Spinal cord (tissue), 10 donors: ENCODE measurements around the gene ATP2A3. TPM values are rescaled to one million over a fixed set of nuclear protein-coding genes. Genes with fewer than 3 reads are reported as not detected.

Source experiments
- DNase-seq, 6 donors: peaks; one replicate each; pipeline versions ENCODE4 v3.0.0 to v3.0.0-alpha.2; 2013 to 2015; ENCODE audit warnings: low spot score in 6 of 6, low read depth in 4 of 6
- H3K27ac ChIP-seq: one replicate; pipeline ENCODE4 v1.5.1; 2013; ENCODE audit warnings: low read depth, low read length, control low read depth
- H3K27me3 ChIP-seq: one replicate; pipeline ENCODE4 v1.6.1; 2013; ENCODE audit warnings: low read length; ENCODE audit not compliant: control insufficient read depth, insufficient read depth
- H3K36me3 ChIP-seq: one replicate; pipeline ENCODE4 v1.6.1; 2013; ENCODE audit warnings: low read length; ENCODE audit not compliant: control insufficient read depth, insufficient read depth
- H3K4me1 ChIP-seq: one replicate; pipeline ENCODE4 v1.6.1; 2013; ENCODE audit warnings: low read length; ENCODE audit not compliant: control insufficient read depth, insufficient read depth
- H3K4me3 ChIP-seq: one replicate; pipeline ENCODE4 v1.5.1; 2013; ENCODE audit warnings: low read depth, low read length, control low read depth
- H3K9me3 ChIP-seq: one replicate; pipeline ENCODE4 v1.6.1; 2013; ENCODE audit warnings: low read length; ENCODE audit not compliant: control insufficient read depth, insufficient read depth
- WGBS: methylation state at CpG from one replicate; pipeline ENCODE4 v1.1.5; 2013; ENCODE audit warnings: missing lambda C conversion rate; ENCODE audit not compliant: insufficient coverage; 5-methylcytosine and 5-hydroxymethylcytosine counted together
- long read RNA-seq, 4 donors: transcript quantifications; one replicate each; lab custom pipeline, GENCODE V29; 2026
- polyA plus RNA-seq, 2 donors: library from polyadenylated mRNA; unstranded; fragments of 120-200 nt; gene quantifications; one replicate each; pipeline ENCODE4 v1.2.1, GENCODE V29; 2013; ENCODE audit not compliant: insufficient read length in 2 of 2
- total RNA-seq, 2 donors: library from RNA; depleted of rRNA in 1 of 2; stranded (reverse); fragments of 120-200 nt in 1 of 2; fragments of >200 nt in 1 of 2; gene quantifications; one replicate each; pipeline versions ENCODE4 v1.2.3 to v1.2.4, GENCODE V29; 2013 to 2014
- donor health status: healthy.

The ATP2A3 gene
- total RNA-seq (1 to 10 TPM; 4.0 TPM), polyA plus RNA-seq (1 to 10 TPM; 3.8 to 4.6 TPM)
- long read RNA-seq, donor 1: 0 reads
- long read RNA-seq, donor 2: 0 reads
- long read RNA-seq, donor 3, full-length matches to known transcripts: 1 of 1 reads
- long read RNA-seq, donor 3, partial matches to known transcripts: 0 of 1 reads
- long read RNA-seq, donor 3, other reads (novel, unspliced or antisense): 0 of 1 reads
- long read RNA-seq, donor 4: 0 reads

- H3K27ac ChIP-seq: no peak within 1 kb of the TSS
- H3K9me3 ChIP-seq: no peaks in the 10 kb centered on the region
- H3K4me1 ChIP-seq: peaks cover 34% of the 10 kb centered on the region
- peaks cover 49% of the 10 kb centered on the region for H3K27me3 ChIP-seq
- DNase-seq: no peak
- no peak within 1 kb of the TSS for H3K4me3 ChIP-seq
- no peaks in the 10 kb centered on the region for H3K36me3 ChIP-seq
- WGBS: under 1% methylated on average over 88 of the region's 92 CpGs
Observed at GRCh38 chr17:3964203-3965117, at the start of gene ATP2A3. TSS of gene ATP2A3 (minus strand) at chr17:3964437. CDS start at chr17:3964291, 146 bp downstream.

GRCh38 chr17:4010754-4011153 is 46.5 kb upstream of the ATP2A3 start:
- no peaks in the 10 kb centered on the region for H3K27me3 ChIP-seq
- no CpG with 5 or more reads among the region's 2 CpGs for WGBS
- H3K36me3 ChIP-seq: peaks cover 78% of the 10 kb centered on the region

GRCh38 chr17:4009186-4009785 is 45.0 kb upstream of the ATP2A3 start:
- Histone ChIP-seq H3K9me3 (no peaks in the 10 kb centered on the region), H3K27me3 (no peaks in the 10 kb centered on the region), H3K36me3 (peaks cover 75% of the 10 kb centered on the region), H3K4me3 (no peak overlapping the region), H3K4me1 (peaks cover 11% of the 10 kb centered on the region), H3K27ac (no peak overlapping the region)
- DNase-seq: no peak
- WGBS: 91% methylated on average over 16 of the region's 17 CpGs

More at GRCh38 chr17:4010754-4011153, 46.5 kb upstream of the ATP2A3 start:
- DNase-seq: no peak
- H3K9me3 ChIP-seq: no peaks in the 10 kb centered on the region
- no peak overlapping the region for H3K27ac ChIP-seq
- peaks cover 4% of the 10 kb centered on the region for H3K4me1 ChIP-seq
- H3K4me3 ChIP-seq: no peak overlapping the region

GRCh38 chr17:4008441-4009185 is 44.4 kb upstream of the ATP2A3 start:
- Histone ChIP-seq H3K4me3 (no peak overlapping the region), H3K36me3 (peaks cover 74% of the 10 kb centered on the region), H3K27me3 (no peaks in the 10 kb centered on the region), H3K27ac (no peak overlapping the region), H3K9me3 (no peaks in the 10 kb centered on the region), H3K4me1 (peaks cover 18% of the 10 kb centered on the region)
- DNase-seq: no peak
- WGBS: 93% methylated on average over 19 of the region's 26 CpGs

- Histone ChIP-seq H3K36me3 (peaks cover 74% of the 10 kb centered on the region), H3K4me3 (no peak overlapping the region), H3K9me3 (no peaks in the 10 kb centered on the region), H3K27me3 (no peaks in the 10 kb centered on the region), H3K4me1 (peaks cover 23% of the 10 kb centered on the region), H3K27ac (no peak overlapping the region)
- WGBS: 81% methylated on average over 3 of the region's 6 CpGs
- no peak for DNase-seq
Observed at GRCh38 chr17:4008082-4008435, 43.8 kb upstream of the ATP2A3 start.

- H3K36me3 ChIP-seq: peaks cover 75% of the 10 kb centered on the region
- 92% methylated on average over 27 of the region's 27 CpGs for WGBS
- H3K27ac ChIP-seq: no peak overlapping the region
Observed at GRCh38 chr17:4007346-4008081, 43.3 kb upstream of the ATP2A3 start.

GRCh38 chr17:4006745-4007211 is 42.5 kb upstream of the ATP2A3 start:
- no peak for DNase-seq
- Histone ChIP-seq H3K36me3 (peaks cover 68% of the 10 kb centered on the region), H3K4me3 (no peak overlapping the region), H3K27me3 (no peaks in the 10 kb centered on the region), H3K27ac (no peak overlapping the region), H3K9me3 (no peaks in the 10 kb centered on the region), H3K4me1 (peaks cover 23% of the 10 kb centered on the region)
- WGBS: 89% methylated on average over 4 of the region's 8 CpGs

More at GRCh38 chr17:4007346-4008081, 43.3 kb upstream of the ATP2A3 start:
- H3K4me3 ChIP-seq: no peak overlapping the region
- no peaks in the 10 kb centered on the region for H3K9me3 ChIP-seq
- peaks cover 23% of the 10 kb centered on the region for H3K4me1 ChIP-seq
- no peaks in the 10 kb centered on the region for H3K27me3 ChIP-seq
- DNase-seq: no peak

- H3K4me1 ChIP-seq: peaks cover 23% of the 10 kb centered on the region
- no peak for DNase-seq
- H3K36me3 ChIP-seq: peaks cover 66% of the 10 kb centered on the region
- WGBS: 91% methylated on average over 12 of the region's 12 CpGs
- H3K27ac ChIP-seq: no peak overlapping the region
- no peaks in the 10 kb centered on the region for H3K9me3 ChIP-seq
- no peak overlapping the region for H3K4me3 ChIP-seq
- no peaks in the 10 kb centered on the region for H3K27me3 ChIP-seq
Observed at GRCh38 chr17:4006165-4006589, 41.9 kb upstream of the ATP2A3 start.
